Mucosa of gallbladder (tissue), 1 donor: ENCODE results near the gene RAB40A. TPM values are rescaled to one million over a fixed set of nuclear protein-coding genes. Genes with fewer than 3 reads are reported as not detected.
A peak's percentile ranks its signal among the peaks of the same experiment; 100 is the strongest.
"Not testable (repeated sequence)": the region's sequence is repeated elsewhere in the genome, so short reads cannot be mapped to it uniquely, and the experiment has no call there.

Experiments used
- DNase-seq: peaks from one replicate; pipeline ENCODE4 v3.0.0-alpha.2; 2020; ENCODE audit warnings: low spot score
- total RNA-seq: library from RNA; stranded (reverse); gene quantifications from one replicate; pipeline ENCODE4 v1.2.1, GENCODE V29; 2021
- donor health status: DM: no; HTN: no; CAD: no.

The RAB40A gene
- total RNA-seq, 1 donor from 2014 or later = 0.92 TPM

GRCh38 chrX:103523605-103524004 is 4.3 kb upstream of the RAB40A start:
- DNase-seq = no peak

GRCh38 chrX:103520386-103520785 is 1.1 kb upstream of the RAB40A start:
- no peak for DNase-seq

- no peak for DNase-seq
Measured at GRCh38 chrX:103518571-103518970, 718 bp downstream of the RAB40A start.

- DNase-seq = no peak
Measured at GRCh38 chrX:103517246-103517645, 2.0 kb downstream of the RAB40A start.

GRCh38 chrX:103513476-103514108 is 5.7 kb downstream of the RAB40A start:
- DNase-seq = no peak

DNA sequence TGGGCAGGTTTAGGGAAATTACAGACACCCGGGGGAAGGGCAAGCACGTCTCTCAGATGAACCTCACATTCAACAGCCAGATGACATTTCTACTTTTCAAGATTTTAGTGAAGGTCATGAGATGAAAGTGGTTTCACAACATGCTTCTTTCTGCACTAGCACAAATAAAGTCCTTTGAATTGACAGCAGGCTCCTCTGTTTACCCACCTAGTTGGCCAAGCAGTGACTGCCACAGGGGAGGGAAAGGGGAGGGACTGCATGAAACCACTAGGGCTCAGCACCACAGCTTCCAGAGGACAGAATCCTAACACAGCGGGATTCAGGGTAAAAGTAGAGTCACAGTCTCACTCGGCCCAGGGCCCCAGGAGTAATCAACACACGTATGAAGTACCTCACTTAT is 6.2 kb downstream of the RAB40A start:
- no peak for DNase-seq

GRCh38 chrX:103510031-103510430 is 9.3 kb downstream of the RAB40A start:
- no peak for DNase-seq

GRCh38 chrX:103503853-103504207 is 15.5 kb downstream of the RAB40A start:
- no peak for DNase-seq

GRCh38 chrX:103503163-103503852 is 16.0 kb downstream of the RAB40A start:
- DNase-seq = no peak

- no peak for DNase-seq
Measured at GRCh38 chrX:103498786-103499185, 20.5 kb downstream of the RAB40A start.

- no peak for DNase-seq
Measured at GRCh38 chrX:103495786-103496185, 23.5 kb downstream of the RAB40A start.

GRCh38 chrX:103493578-103493977 is 25.7 kb downstream of the RAB40A start:
- not testable (repeated sequence) for DNase-seq

DNA sequence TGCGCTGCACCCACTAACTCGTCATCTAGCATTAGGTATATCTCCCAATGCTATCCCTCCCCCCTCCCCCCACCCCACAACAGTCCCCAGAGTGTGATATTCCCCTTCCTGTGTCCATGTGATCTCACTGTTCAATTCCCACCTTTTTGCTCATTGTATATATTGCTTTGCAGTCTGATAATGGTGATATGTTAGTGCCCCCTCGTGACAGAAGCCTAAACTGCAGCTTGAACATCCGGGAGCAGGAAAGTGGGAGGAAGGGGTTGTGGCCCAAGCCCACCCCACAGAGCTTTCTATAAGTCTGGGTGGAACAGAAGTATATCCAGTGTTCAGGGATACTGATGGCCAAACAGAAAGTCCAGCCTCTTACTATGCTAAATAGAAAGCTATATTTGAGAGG is 29.6 kb downstream of the RAB40A start:
- peak; percentile 19 for DNase-seq

DNA sequence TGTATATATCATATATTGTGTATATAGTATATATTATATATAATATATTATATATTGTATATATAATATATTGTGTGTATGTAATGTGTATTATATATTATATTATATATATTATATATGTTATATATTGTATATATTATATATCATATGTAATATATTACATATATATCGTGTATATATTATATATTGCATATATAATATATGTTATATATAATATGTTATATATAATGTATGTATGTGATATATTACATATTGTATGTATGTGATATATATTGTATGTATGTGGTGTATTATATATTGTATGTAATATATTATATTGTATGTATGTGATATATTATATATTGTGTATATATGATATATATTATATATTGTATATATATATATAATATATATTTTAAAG is 30.5 kb downstream of the RAB40A start:
- DNase-seq = no peak

DNA sequence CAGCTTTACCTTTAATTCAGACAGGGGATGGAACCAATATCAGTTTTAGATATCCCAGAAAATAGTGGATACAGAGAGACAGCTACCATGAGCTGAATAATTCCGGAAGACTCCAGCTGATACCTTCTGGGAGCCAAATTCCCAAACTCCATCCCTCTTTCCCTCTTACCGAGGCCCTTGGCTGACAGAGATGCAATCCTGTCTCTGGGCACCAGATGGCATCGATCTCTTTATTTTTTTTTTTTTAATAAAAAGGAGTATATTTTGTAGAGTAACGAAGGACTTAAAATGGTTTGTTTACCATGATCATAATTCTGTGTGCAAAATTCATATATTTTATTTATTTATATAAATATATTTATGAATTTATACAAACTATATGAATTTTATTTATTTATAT is 31.0 kb downstream of the RAB40A start:
- no peak for DNase-seq

DNA sequence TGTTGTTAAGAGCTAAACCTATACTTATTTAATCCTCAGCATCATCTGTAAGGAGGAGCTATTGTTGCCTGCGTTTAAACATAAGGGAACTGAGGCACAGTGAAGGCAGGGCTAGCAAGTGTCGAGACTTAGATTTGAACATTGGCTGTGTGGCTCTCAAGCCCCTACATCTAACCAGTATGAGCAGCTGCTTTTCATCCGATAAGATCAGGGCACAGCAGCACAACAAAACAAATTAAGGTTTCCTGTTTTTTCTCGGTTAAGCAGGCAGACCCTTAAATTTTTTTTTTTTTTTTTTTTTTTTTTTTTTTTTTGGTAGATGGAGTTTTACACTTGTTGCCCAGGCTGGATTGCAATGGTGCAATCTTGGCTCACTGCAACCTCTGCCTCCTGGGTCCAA is 35.6 kb downstream of the RAB40A start:
- no peak for DNase-seq

DNA sequence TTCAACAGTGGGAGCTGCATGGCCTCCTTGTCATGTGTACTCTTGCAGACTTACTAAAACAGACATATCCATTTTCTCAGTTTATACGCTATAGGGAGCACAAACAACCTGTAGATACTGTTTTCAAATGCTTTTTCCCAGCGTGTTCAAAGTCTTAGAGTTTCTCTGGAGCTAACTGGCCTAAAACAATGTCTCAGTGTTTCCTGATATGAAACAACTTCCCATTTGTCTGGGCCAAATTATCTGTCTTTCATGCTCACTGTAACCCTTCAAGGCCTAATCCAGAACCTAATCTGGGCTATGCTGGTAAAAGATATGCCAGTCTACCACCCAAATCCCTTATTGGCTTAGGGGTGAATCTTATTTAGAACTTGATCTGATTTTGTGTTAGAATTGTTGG is 38.8 kb downstream of the RAB40A start:
- DNase-seq = no peak

DNA sequence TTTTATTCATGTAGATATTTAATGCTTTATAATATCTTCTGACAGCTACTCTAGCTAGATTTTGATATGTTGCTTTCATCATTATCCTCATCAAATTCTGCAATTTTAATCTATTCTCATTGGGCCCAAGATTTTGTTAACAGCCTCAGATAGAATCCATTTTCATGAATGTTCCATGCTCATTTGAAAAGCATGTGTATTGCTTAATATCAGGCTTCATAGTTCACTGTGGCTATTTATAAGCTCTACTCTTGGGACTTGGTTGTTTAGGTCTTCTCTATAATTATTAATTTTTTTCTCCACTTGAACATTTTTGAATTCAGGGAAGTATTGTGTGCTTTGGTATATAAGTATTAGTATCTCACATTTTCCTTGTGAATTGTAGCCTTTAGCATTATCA is 41.8 kb downstream of the RAB40A start:
- DNase-seq = no peak

DNA sequence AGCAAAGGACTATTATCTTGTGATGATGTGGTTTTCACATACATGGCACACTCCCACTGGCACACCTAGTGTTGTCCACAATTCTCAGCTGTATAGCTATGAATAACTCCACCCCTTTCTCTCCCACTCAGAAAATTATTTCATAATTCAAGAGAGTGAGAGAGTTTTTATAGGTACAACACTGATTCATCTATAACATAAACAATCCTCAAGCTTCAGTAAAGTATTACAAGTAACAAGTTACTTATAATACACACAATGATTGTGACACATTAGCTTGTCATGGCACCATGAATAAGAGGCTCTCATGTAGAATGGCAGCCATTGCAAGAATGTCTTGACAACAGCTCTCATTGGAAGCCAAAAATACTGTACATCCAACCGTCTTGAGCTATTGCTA is 43.9 kb downstream of the RAB40A start:
- no peak for DNase-seq

GRCh38 chrX:103469977-103470376 is 49.3 kb downstream of the RAB40A start:
- not testable (repeated sequence) for DNase-seq

- no peak for DNase-seq
Measured at GRCh38 chrX:103467887-103468286, 51.4 kb downstream of the RAB40A start.

- no peak for DNase-seq
Measured at GRCh38 chrX:103467156-103467555, 52.1 kb downstream of the RAB40A start.

GRCh38 chrX:103464774-103465117 is 54.5 kb downstream of the RAB40A start:
- peak; percentile 70 for DNase-seq
